Uterus (tissue), 4 donors: ENCODE results near the gene TRA2B. TPM values are rescaled to one million over a fixed set of nuclear protein-coding genes. Genes with fewer than 3 reads are reported as not detected.

ENCODE experiments used
- DNase-seq, 2 donors: peaks; one replicate each; pipeline ENCODE4 v3.0.0-alpha.2; 2019 to 2020
- H3K27ac ChIP-seq, 2 donors: fragments of 200-600 bp; sonication (generic); 1 replicate in 1 of 2; 2 replicates in 1 of 2; pipeline ENCODE4 v1.5.1; 2016 to 2018
- H3K27me3 ChIP-seq, 2 donors: fragments of 200-600 bp; sonication (generic); one replicate each; pipeline ENCODE4 v1.5.1; 2018 to 2019; ENCODE audit warnings: control low read depth in 1 of 2
- H3K36me3 ChIP-seq, 2 donors: fragments of 200-600 bp; sonication (generic); one replicate each; pipeline ENCODE4 v1.5.1; 2019; ENCODE audit warnings: control low read depth in 1 of 2
- H3K4me1 ChIP-seq, 2 donors: fragments of 200-600 bp; sonication (generic); one replicate each; pipeline ENCODE4 v1.5.1; 2018 to 2019; ENCODE audit warnings: control low read depth in 1 of 2
- H3K4me3 ChIP-seq, 2 donors: fragments of 200-600 bp; sonication (generic); 1 replicate in 1 of 2; 2 replicates in 1 of 2; pipeline ENCODE4 v1.5.1; 2018 to 2019; ENCODE audit warnings: mild to moderate bottlenecking in 1 of 2
- H3K9me3 ChIP-seq, 2 donors: fragments of 200-600 bp; sonication (generic); one replicate each; pipeline ENCODE4 v1.5.1; 2019; ENCODE audit warnings: control low read depth in 1 of 2
- POLR2A ChIP-seq, 2 donors: fragments of 450-650 bp; IDR thresholded peaks; one replicate each; pipeline ENCODE4 v1.6.1; 2016; ENCODE audit warnings: antibody characterized with exemption in 2 of 2, mild to moderate bottlenecking in 1 of 2, moderate library complexity in 1 of 2
- intact Hi-C: fragments of 100-400 bp; cut with DNase I; formaldehyde crosslinking; loops from one replicate; pipeline ENCODE4 v1.15.1; 2023; ENCODE audit warnings: low total_unique reads
- total RNA-seq, 4 donors: library from RNA; depleted of rRNA in 3 of 4; stranded (reverse); fragments of >200 nt in 3 of 4; gene quantifications; one replicate each; pipeline versions ENCODE4 v1.1.0 to v1.2.4, GENCODE V29; 2014 to 2023
- TF ChIP-seq, protein P1 (sequence below), 4 experiments: fragments of 200-600 bp in 2 of 4; fragments of 450-650 bp in 2 of 4; sonication (generic) in 2 of 4; IDR thresholded peaks; one replicate each; pipeline ENCODE4 v1.5.1; 2016 to 2019; ENCODE audit warnings: antibody characterized with exemption in 4 of 4, mild to moderate bottlenecking in 2 of 4, moderate library complexity in 1 of 4
- donor health status: DM: yes; HTN: yes; CAD: no.

The TRA2B gene
- total RNA-seq, 4 donors from 2014 or later = 33.8 to 425 (median 173) TPM

- no peak overlapping the region for H3K27ac ChIP-seq
- TF ChIP-seq POLR2A (IDR thresholded peaks at IDR 0.05) = no peak
- TF ChIP-seq, protein P1, sequence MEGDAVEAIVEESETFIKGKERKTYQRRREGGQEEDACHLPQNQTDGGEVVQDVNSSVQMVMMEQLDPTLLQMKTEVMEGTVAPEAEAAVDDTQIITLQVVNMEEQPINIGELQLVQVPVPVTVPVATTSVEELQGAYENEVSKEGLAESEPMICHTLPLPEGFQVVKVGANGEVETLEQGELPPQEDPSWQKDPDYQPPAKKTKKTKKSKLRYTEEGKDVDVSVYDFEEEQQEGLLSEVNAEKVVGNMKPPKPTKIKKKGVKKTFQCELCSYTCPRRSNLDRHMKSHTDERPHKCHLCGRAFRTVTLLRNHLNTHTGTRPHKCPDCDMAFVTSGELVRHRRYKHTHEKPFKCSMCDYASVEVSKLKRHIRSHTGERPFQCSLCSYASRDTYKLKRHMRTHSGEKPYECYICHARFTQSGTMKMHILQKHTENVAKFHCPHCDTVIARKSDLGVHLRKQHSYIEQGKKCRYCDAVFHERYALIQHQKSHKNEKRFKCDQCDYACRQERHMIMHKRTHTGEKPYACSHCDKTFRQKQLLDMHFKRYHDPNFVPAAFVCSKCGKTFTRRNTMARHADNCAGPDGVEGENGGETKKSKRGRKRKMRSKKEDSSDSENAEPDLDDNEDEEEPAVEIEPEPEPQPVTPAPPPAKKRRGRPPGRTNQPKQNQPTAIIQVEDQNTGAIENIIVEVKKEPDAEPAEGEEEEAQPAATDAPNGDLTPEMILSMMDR (IDR thresholded peaks at IDR 0.05) = no peak
- no peaks in the 10 kb centered on the region for H3K36me3 ChIP-seq
- no peaks in the 10 kb centered on the region for H3K27me3 ChIP-seq
- DNase-seq = no peak
- H3K4me1 ChIP-seq = no peaks in the 10 kb centered on the region
- no peaks in the 10 kb centered on the region for H3K9me3 ChIP-seq
- intact Hi-C loops = no loop called here
- no peak overlapping the region for H3K4me3 ChIP-seq
These were observed 71.3 kb downstream of the TRA2B start for GRCh38 chr3:185866555-185866954.

Other genes starting within 250 kb of the TRA2B start
- 10 to 100 TPM in 3 of 4 donors, 1 to 10 TPM in 1; 2.9 to 65.6 (median 13.1) TPM for gene IGF2BP2, start 113.0 kb downstream of the TRA2B start, total RNA-seq
- gene ETV5, start 171.1 kb upstream of the TRA2B start, total RNA-seq = 10 to 100 TPM in 2 of 4 donors, 1 to 10 TPM in 2; 2.0 to 39.8 (median 13.8) TPM